ENCODE data around the gene NCKAP1.

The NCKAP1 gene

DNA sequence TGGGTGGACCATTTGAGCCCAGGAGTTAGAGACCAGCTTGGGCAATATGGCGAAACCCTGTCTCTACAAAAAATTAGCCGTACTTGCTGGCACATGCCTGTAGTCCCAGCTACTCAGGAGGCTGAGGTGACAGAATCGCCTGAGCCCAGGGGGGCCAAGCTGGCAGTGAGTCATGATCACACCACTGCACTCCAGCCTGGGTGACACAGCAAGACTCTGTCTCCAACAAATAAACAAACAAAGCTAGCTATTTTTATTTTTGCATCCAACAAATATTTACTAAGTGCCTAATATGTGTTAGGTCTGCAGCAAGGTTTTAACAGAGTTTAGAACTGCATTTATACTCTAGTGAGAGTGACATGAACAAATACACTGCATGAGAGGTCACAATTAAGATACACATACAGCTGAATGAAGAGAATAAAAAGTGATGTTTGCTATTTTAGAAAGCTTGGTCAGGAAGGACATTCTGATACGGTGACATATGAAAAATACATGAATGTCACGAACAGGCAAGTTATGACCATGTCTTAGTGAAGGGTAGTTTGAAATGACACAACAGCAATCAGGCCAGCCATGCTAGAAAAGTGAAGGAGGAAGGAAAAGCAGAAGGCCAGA is 88.6 kb downstream of the NCKAP1 start:
- H3K36me3 ChIP-seq (ENCODE audit: control insufficient read depth, insufficient read depth, low read length) = no peaks in the 10 kb centered on the region
- no peak overlapping the region for H3K27ac ChIP-seq (ENCODE audit: low read depth, low read length)
- no peak overlapping the region for H3K9ac ChIP-seq (ENCODE audit: low read length)
- no peaks in the 10 kb centered on the region for H3K27me3 ChIP-seq (ENCODE audit: control insufficient read depth, insufficient read depth, low read length)
- peaks cover 4% of the 10 kb centered on the region for H3K4me1 ChIP-seq (ENCODE audit: control insufficient read depth, insufficient read depth, low read length)
- no peak overlapping the region for H3K4me3 ChIP-seq (ENCODE audit: low read length)

DNA sequence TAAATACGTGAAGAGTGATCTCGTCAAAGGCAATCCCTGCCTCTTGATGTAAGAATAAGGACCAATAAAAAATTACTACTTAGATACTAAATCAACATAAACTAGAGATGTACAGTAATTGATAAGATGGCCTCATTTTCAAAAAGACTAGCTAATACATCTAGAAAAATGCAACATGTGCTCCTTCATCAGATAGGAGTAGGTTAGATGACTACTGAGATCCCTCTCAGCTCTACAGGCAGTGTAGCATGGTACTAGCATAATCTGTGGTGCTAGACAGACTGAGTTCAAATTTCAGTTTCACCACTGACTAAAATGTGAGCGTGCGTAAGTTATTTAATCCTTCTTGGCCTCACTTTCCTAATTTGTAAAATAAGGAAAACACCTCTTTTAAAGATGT is 89.2 kb downstream of the NCKAP1 start:
- Histone ChIP-seq H3K4me3 (ENCODE audit: low read length) (no peak overlapping the region), H3K27me3 (ENCODE audit: control insufficient read depth, insufficient read depth, low read length) (no peaks in the 10 kb centered on the region), H3K27ac (ENCODE audit: low read depth, low read length) (no peak overlapping the region), H3K36me3 (ENCODE audit: control insufficient read depth, insufficient read depth, low read length) (no peaks in the 10 kb centered on the region), H3K4me1 (ENCODE audit: control insufficient read depth, insufficient read depth, low read length) (peaks cover 4% of the 10 kb centered on the region), H3K9ac (ENCODE audit: low read length) (no peak overlapping the region)

DNA sequence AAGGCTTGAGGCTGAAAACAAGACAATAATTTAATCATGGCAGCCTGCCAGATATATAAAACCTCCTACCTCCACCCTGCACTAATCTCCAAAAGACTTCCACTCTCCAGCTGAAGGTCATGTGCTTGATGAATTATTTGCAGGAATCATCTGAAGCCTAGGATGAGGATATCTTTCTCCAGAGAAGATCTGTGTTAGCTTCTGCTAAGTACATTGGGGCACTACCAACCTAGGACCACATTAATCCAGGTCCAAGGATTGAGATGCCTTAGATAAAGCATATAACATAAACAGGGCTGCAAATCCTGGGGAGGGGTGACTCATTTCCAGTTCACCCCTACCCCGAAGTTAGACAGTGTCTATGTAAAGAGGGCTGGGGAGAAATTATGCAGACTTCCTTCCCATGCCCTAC is 91.3 kb downstream of the NCKAP1 start:
- Histone ChIP-seq H3K27me3 (ENCODE audit: control insufficient read depth, insufficient read depth, low read length) (no peaks in the 10 kb centered on the region), H3K27ac (ENCODE audit: low read depth, low read length) (no peak overlapping the region), H3K9ac (ENCODE audit: low read length) (no peak overlapping the region), H3K4me3 (ENCODE audit: low read length) (no peak overlapping the region), H3K4me1 (ENCODE audit: control insufficient read depth, insufficient read depth, low read length) (peaks cover 4% of the 10 kb centered on the region), H3K36me3 (ENCODE audit: control insufficient read depth, insufficient read depth, low read length) (no peaks in the 10 kb centered on the region)

DNA sequence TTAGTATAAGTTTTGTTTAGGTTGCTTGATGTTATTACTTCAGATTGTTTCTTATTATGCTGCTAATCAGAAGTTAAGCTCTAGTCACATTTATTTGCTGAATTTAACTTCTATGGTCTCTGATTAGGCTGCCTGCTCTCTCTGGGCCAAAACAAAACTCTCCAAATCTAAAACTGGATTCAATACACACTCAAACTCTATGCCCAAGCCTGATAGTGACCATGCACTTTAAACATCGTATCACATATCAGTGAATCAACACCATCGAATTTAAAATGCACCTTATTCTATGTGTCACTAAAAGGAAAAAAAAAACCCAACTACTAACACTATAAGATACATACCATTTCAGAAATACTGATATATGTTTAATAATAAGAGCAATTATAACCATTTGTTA is 94.9 kb downstream of the NCKAP1 start:
- Histone ChIP-seq H3K4me3 (ENCODE audit: low read length) (no peak overlapping the region), H3K9ac (ENCODE audit: low read length) (no peak overlapping the region), H3K36me3 (ENCODE audit: control insufficient read depth, insufficient read depth, low read length) (no peaks in the 10 kb centered on the region), H3K27ac (ENCODE audit: low read depth, low read length) (no peak overlapping the region), H3K27me3 (ENCODE audit: control insufficient read depth, insufficient read depth, low read length) (no peaks in the 10 kb centered on the region), H3K4me1 (ENCODE audit: control insufficient read depth, insufficient read depth, low read length) (peaks cover 4% of the 10 kb centered on the region)

DNA sequence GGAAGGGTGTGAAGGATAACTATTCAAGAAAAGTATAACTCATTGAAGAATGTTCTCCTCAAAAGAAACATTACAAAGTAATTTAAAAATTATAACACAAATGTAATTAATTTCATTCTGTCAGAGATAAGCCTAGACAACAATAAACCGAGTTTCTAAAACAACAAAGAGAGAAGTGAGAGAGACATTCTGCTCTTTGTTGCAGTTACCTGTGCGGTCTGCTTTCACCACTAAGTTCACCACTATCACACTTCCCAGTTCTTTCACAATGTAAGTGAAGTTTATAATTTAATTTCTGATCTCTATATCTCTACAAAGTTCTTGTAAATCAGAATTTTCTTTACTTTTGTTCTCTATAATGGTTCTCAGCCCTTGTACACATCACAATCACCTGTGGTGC is 95.5 kb downstream of the NCKAP1 start:
- Histone ChIP-seq H3K27ac (ENCODE audit: low read depth, low read length) (no peak overlapping the region), H3K9ac (ENCODE audit: low read length) (no peak overlapping the region), H3K4me1 (ENCODE audit: control insufficient read depth, insufficient read depth, low read length) (peaks cover 4% of the 10 kb centered on the region), H3K27me3 (ENCODE audit: control insufficient read depth, insufficient read depth, low read length) (no peaks in the 10 kb centered on the region), H3K36me3 (ENCODE audit: control insufficient read depth, insufficient read depth, low read length) (no peaks in the 10 kb centered on the region), H3K4me3 (ENCODE audit: low read length) (no peak overlapping the region)

DNA sequence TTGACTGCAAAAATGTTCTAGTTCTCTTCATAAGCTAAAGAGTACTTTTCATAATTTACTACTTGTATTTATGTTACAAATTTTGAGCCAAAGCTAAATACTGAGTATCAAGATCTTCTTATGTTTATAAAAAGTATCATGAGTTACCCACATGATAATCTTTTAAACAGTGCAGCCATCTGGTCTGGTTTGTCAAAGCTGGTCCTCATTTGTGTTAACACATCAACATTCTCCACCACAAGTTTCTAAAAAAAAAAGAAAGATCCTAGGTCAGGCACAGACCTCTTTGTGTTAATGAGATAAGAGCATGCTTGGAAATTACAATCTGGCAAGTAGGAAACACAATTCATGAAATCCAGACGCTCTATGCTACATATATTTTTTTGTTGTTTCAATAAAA is 96.3 kb downstream of the NCKAP1 start:
- Histone ChIP-seq H3K4me1 (ENCODE audit: control insufficient read depth, insufficient read depth, low read length) (peaks cover 4% of the 10 kb centered on the region), H3K36me3 (ENCODE audit: control insufficient read depth, insufficient read depth, low read length) (no peaks in the 10 kb centered on the region), H3K27me3 (ENCODE audit: control insufficient read depth, insufficient read depth, low read length) (no peaks in the 10 kb centered on the region), H3K9ac (ENCODE audit: low read length) (no peak overlapping the region), H3K27ac (ENCODE audit: low read depth, low read length) (no peak overlapping the region), H3K4me3 (ENCODE audit: low read length) (no peak overlapping the region)

DNA sequence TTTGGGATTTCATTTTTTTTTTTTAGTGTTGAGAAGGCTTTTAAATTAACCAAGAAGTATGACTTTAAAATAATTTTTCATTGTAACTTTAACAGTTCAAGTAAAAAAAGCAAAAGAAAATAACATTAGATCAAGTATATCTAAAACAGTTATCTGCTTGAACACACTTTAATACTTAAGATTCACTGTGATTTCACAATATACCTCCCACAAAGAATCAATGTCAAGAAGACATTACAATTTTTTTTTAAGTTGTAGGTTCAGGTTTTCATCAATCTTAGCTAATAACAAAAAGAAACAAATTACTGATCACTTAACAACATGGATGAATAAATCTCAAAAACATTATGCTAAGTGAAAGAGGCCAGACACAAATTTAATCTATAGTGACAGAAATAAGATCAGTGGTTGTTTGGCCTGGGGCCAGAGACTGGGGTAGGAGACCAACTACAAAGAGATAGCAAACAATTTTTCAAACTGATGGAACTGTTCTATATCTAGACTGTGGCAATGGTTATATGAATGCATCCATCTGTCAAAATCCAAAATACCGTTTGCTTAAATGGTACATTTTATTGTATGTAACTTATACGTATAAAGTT is 97.0 kb downstream of the NCKAP1 start:
- H3K9ac ChIP-seq (ENCODE audit: low read length) = no peak overlapping the region
- H3K27me3 ChIP-seq (ENCODE audit: control insufficient read depth, insufficient read depth, low read length) = no peaks in the 10 kb centered on the region
- H3K4me3 ChIP-seq (ENCODE audit: low read length) = no peak overlapping the region
- no peak overlapping the region for H3K27ac ChIP-seq (ENCODE audit: low read depth, low read length)
- H3K36me3 ChIP-seq (ENCODE audit: control insufficient read depth, insufficient read depth, low read length) = no peaks in the 10 kb centered on the region
- H3K4me1 ChIP-seq (ENCODE audit: control insufficient read depth, insufficient read depth, low read length) = no peaks in the 10 kb centered on the region

DNA sequence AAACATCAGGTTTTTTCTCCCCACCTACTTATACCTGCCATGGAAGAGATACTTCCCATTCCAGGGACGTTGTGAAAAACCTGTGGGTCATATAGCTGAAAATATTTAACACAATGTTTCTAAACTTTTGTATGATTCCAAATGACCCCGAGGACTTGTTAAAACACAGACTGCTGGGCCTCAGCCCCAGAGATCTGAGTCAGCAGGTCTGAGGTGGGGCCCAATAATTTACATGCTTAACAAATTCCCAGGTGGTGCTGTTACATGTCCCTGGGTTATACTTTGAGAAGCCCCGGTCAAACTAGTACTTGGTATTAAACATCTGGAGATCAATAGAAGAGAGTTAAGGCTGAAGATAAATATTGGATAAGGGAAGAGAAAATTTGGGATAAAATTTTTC is 100.4 kb downstream of the NCKAP1 start:
- Histone ChIP-seq H3K9ac (ENCODE audit: low read length) (no peak overlapping the region), H3K27me3 (ENCODE audit: control insufficient read depth, insufficient read depth, low read length) (no peaks in the 10 kb centered on the region), H3K36me3 (ENCODE audit: control insufficient read depth, insufficient read depth, low read length) (no peaks in the 10 kb centered on the region), H3K27ac (ENCODE audit: low read depth, low read length) (no peak overlapping the region), H3K4me1 (ENCODE audit: control insufficient read depth, insufficient read depth, low read length) (no peaks in the 10 kb centered on the region), H3K4me3 (ENCODE audit: low read length) (no peak overlapping the region)

DNA sequence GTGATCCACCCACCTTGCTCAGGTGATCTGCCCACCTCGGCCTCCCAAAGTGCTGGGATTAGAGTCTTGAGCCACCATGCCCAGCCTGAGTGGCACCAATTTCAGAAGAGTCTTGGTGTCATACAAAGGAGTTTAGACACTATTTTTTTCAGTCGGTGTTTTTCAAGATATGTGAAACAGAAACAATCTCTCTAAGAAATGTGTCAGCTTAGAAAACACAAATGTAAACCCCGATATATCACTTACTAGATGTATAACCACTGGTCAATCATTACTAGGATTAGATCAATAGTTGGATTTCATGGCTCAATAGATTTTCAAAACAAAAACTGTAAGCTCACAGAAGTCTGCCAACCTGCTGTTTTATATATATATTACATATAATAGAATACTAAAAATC is 104.6 kb downstream of the NCKAP1 start:
- Histone ChIP-seq H3K4me1 (ENCODE audit: control insufficient read depth, insufficient read depth, low read length) (no peaks in the 10 kb centered on the region), H3K27me3 (ENCODE audit: control insufficient read depth, insufficient read depth, low read length) (no peaks in the 10 kb centered on the region), H3K27ac (ENCODE audit: low read depth, low read length) (no peak overlapping the region), H3K9ac (ENCODE audit: low read length) (no peak overlapping the region), H3K4me3 (ENCODE audit: low read length) (no peak overlapping the region), H3K36me3 (ENCODE audit: control insufficient read depth, insufficient read depth, low read length) (peaks cover under 1% of the 10 kb centered on the region)

DNA sequence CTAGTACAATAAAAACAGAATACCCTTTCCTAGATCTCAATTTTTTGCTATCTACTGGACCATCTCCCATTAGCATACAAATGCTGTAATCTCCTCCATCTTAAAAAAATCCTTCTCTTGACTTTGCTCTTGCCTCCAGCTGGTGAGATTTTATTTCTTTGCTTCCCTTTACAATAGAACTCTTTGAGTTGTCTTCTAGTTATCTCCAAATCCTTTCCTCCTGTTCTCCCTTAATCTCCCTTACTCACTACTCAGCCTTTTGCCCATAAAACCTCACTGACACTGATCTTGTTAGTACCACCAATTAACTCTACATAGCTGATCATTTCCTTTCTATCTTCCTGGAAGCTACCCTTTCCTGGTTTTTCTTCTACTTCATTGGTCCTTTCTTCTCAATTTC is 108.3 kb downstream of the NCKAP1 start:
- no peak overlapping the region for H3K4me3 ChIP-seq (ENCODE audit: low read length)
- H3K4me1 ChIP-seq (ENCODE audit: control insufficient read depth, insufficient read depth, low read length) = no peaks in the 10 kb centered on the region

DNA sequence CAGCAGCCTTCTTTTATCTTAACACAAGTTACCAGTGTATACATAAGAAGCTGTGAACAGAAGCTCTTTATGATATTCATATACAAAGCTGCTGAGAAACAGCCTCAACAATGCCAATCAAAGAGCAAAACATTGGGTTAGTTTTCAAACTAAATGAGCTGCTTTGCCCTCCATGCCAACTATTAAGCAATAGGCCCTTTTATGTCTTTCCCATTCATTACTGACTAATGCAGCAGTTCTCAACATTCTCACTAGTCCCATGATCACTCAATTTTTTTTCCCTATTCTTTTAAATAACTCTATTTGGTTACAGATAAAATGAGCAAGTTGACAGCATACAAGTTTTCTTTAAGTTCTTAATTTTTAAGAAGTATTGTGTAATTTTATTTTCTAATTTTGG is 114.0 kb downstream of the NCKAP1 start:
- no peak overlapping the region for H3K27ac ChIP-seq (ENCODE audit: low read depth, low read length)
- no peaks in the 10 kb centered on the region for H3K27me3 ChIP-seq (ENCODE audit: control insufficient read depth, insufficient read depth, low read length)
- H3K4me3 ChIP-seq (ENCODE audit: low read length) = no peak overlapping the region
- H3K36me3 ChIP-seq (ENCODE audit: control insufficient read depth, insufficient read depth, low read length) = peaks cover 3% of the 10 kb centered on the region
- H3K4me1 ChIP-seq (ENCODE audit: control insufficient read depth, insufficient read depth, low read length) = no peaks in the 10 kb centered on the region
- no peak overlapping the region for H3K9ac ChIP-seq (ENCODE audit: low read length)

More for the DNA sequence above, 108.3 kb downstream of the NCKAP1 start:
- Histone ChIP-seq H3K36me3 (ENCODE audit: control insufficient read depth, insufficient read depth, low read length) (peaks cover 3% of the 10 kb centered on the region), H3K9ac (ENCODE audit: low read length) (no peak overlapping the region), H3K27ac (ENCODE audit: low read depth, low read length) (no peak overlapping the region), H3K27me3 (ENCODE audit: control insufficient read depth, insufficient read depth, low read length) (no peaks in the 10 kb centered on the region)

DNA sequence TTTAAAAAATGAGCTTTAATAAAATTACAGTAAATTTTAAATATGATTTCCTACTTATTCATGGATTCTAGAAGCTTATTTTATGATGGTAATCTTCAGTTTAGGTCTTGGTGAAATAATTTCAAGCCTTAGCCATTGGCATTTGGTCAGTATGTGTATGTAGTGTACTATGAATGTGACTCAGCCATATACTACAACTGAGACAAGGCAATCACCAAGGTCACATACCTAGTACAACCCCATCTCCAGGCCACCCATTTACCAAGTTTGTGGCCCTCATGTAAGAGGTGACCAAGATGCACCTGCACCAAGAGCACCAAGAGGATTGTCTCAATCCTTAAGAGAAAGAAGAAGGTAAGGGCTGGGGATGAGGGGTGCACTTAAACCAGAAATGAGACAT is 117.0 kb downstream of the NCKAP1 start:
- H3K4me1 ChIP-seq (ENCODE audit: control insufficient read depth, insufficient read depth, low read length) = no peaks in the 10 kb centered on the region
- H3K9ac ChIP-seq (ENCODE audit: low read length) = no peak overlapping the region
- no peak overlapping the region for H3K27ac ChIP-seq (ENCODE audit: low read depth, low read length)
- H3K27me3 ChIP-seq (ENCODE audit: control insufficient read depth, insufficient read depth, low read length) = no peaks in the 10 kb centered on the region
- H3K4me3 ChIP-seq (ENCODE audit: low read length) = no peak overlapping the region
- H3K36me3 ChIP-seq (ENCODE audit: control insufficient read depth, insufficient read depth, low read length) = no peaks in the 10 kb centered on the region

DNA sequence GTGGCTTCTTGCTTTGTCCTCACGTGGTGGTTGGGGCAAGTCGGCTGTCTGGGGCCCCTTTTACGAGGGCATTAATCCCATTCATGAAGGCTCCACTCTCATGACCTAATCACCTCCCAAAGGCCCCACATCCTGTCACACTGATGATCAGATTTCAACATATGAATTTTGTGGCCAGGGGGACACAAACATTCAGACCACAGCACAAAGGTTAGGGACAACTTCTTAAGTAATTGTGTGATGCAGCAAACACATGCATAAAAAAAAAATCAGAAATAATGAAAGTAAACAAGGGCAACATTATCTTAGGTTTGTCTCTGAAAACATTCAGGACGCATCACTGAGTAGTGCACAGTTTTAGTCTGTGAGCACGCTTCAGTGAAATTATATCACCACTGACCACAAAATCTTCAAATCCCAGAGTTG is 117.6 kb downstream of the NCKAP1 start:
- H3K9ac ChIP-seq (ENCODE audit: low read length) = no peak overlapping the region
- H3K4me1 ChIP-seq (ENCODE audit: control insufficient read depth, insufficient read depth, low read length) = no peaks in the 10 kb centered on the region
- no peak overlapping the region for H3K27ac ChIP-seq (ENCODE audit: low read depth, low read length)
- no peak overlapping the region for H3K4me3 ChIP-seq (ENCODE audit: low read length)
- no peaks in the 10 kb centered on the region for H3K36me3 ChIP-seq (ENCODE audit: control insufficient read depth, insufficient read depth, low read length)
- no peaks in the 10 kb centered on the region for H3K27me3 ChIP-seq (ENCODE audit: control insufficient read depth, insufficient read depth, low read length)

Data from rectal smooth muscle tissue (tissue), 1 donor.